Adipocyte (in vitro differentiated cells): ENCODE results near the gene P2RY8.
"Not testable (repeated sequence)": the region's sequence is repeated elsewhere in the genome, so short reads cannot be mapped to it uniquely, and the experiment has no call there.

ENCODE experiments used
- DNase-seq: peaks from one replicate; pipeline ENCODE4 v3.0.0-alpha.2; 2015; ENCODE audit warnings: low read depth
- H3K27me3 ChIP-seq: replicated peaks from 2 replicates; pipeline ENCODE4 v1.7.0; 2013; ENCODE audit warnings: mild to moderate bottlenecking, low read length, moderate library complexity; ENCODE audit not compliant: control insufficient read depth, insufficient read depth
- H3K36me3 ChIP-seq: 2 replicates; pipeline ENCODE4 v1.7.0; 2013; ENCODE audit warnings: low read length, mild to moderate bottlenecking, moderate library complexity; ENCODE audit not compliant: control insufficient read depth, insufficient read depth, severe bottlenecking
- H3K4me1 ChIP-seq: 2 replicates; pipeline ENCODE4 v1.7.0; 2013; ENCODE audit warnings: mild to moderate bottlenecking, low read length, moderate library complexity; ENCODE audit not compliant: control insufficient read depth, insufficient read depth
- H3K4me3 ChIP-seq: 2 replicates; pipeline ENCODE4 v1.7.0; 2013; ENCODE audit warnings: mild to moderate bottlenecking, low read length, moderate library complexity
- H3K9ac ChIP-seq: 2 replicates; pipeline ENCODE4 v1.7.0; 2013; ENCODE audit warnings: mild to moderate bottlenecking, low read length, moderate library complexity
- H3K9me3 ChIP-seq: 2 replicates; pipeline ENCODE4 v1.7.0; 2013; ENCODE audit warnings: mild to moderate bottlenecking, low read length, moderate library complexity; ENCODE audit not compliant: control insufficient read depth

P2RY8 gene

GRCh38 chrX:1446984-1447968, 89.7 kb downstream of the P2RY8 start:
- not testable (repeated sequence) for H3K27me3 ChIP-seq, H3K9me3 ChIP-seq, H3K36me3 ChIP-seq, DNase-seq, H3K4me3 ChIP-seq, H3K9ac ChIP-seq, H3K4me1 ChIP-seq

GRCh38 chrX:1444561-1445500, 92.2 kb downstream of the P2RY8 start:
- no peaks in the 10 kb centered on the region for H3K27me3 ChIP-seq

GRCh38 chrX:1443496-1444075, 93.4 kb downstream of the P2RY8 start:
- Histone ChIP-seq H3K27me3 (no peaks in the 10 kb centered on the region), H3K9me3 (no peaks in the 10 kb centered on the region), H3K4me3 (no peak overlapping the region), H3K9ac (no peak overlapping the region), H3K4me1 (no peaks in the 10 kb centered on the region), H3K36me3 (peaks cover 18% of the 10 kb centered on the region)
- no peak for DNase-seq

More at GRCh38 chrX:1444561-1445500, 92.2 kb downstream of the P2RY8 start:
- H3K9ac ChIP-seq: no peak overlapping the region
- no peak for DNase-seq
- no peak overlapping the region for H3K4me3 ChIP-seq
- no peaks in the 10 kb centered on the region for H3K4me1 ChIP-seq
- H3K9me3 ChIP-seq: no peaks in the 10 kb centered on the region
- H3K36me3 ChIP-seq: peaks cover 12% of the 10 kb centered on the region

GRCh38 chrX:1442724-1443367, 94.1 kb downstream of the P2RY8 start:
- no peak for DNase-seq
- Histone ChIP-seq H3K36me3 (peaks cover 23% of the 10 kb centered on the region), H3K9ac (no peak overlapping the region), H3K27me3 (no peaks in the 10 kb centered on the region), H3K4me3 (no peak overlapping the region), H3K9me3 (no peaks in the 10 kb centered on the region), H3K4me1 (no peaks in the 10 kb centered on the region)

GRCh38 chrX:1442016-1442665, 94.8 kb downstream of the P2RY8 start:
- DNase-seq: no peak
- no peaks in the 10 kb centered on the region for H3K9me3 ChIP-seq
- peaks cover 24% of the 10 kb centered on the region for H3K36me3 ChIP-seq

GRCh38 chrX:1440506-1440905, 96.5 kb downstream of the P2RY8 start:
- no peaks in the 10 kb centered on the region for H3K9me3 ChIP-seq
- no peak overlapping the region for H3K4me3 ChIP-seq
- H3K9ac ChIP-seq: no peak overlapping the region
- no peaks in the 10 kb centered on the region for H3K27me3 ChIP-seq
- peaks cover 35% of the 10 kb centered on the region for H3K36me3 ChIP-seq
- DNase-seq: no peak
- H3K4me1 ChIP-seq: no peaks in the 10 kb centered on the region

More at GRCh38 chrX:1442016-1442665, 94.8 kb downstream of the P2RY8 start:
- Histone ChIP-seq H3K4me1 (no peaks in the 10 kb centered on the region), H3K27me3 (no peaks in the 10 kb centered on the region), H3K9ac (no peak overlapping the region), H3K4me3 (no peak overlapping the region)

- Histone ChIP-seq H3K36me3 (peaks cover 32% of the 10 kb centered on the region), H3K4me3 (no peak overlapping the region), H3K4me1 (no peaks in the 10 kb centered on the region), H3K9ac (no peak overlapping the region), H3K27me3 (no peaks in the 10 kb centered on the region), H3K9me3 (no peaks in the 10 kb centered on the region)
- no peak for DNase-seq
Measured at GRCh38 chrX:1435241-1435895, 101.6 kb downstream of the P2RY8 start.

GRCh38 chrX:1434871-1435240, 102.1 kb downstream of the P2RY8 start:
- no peak overlapping the region for H3K9ac ChIP-seq
- DNase-seq: no peak
- no peaks in the 10 kb centered on the region for H3K27me3 ChIP-seq
- no peak overlapping the region for H3K4me3 ChIP-seq
- peaks cover 30% of the 10 kb centered on the region for H3K36me3 ChIP-seq
- H3K4me1 ChIP-seq: no peaks in the 10 kb centered on the region
- H3K9me3 ChIP-seq: no peaks in the 10 kb centered on the region

- Histone ChIP-seq H3K4me3 (no peak overlapping the region), H3K4me1 (no peaks in the 10 kb centered on the region), H3K36me3 (peaks cover 27% of the 10 kb centered on the region), H3K9ac (no peak overlapping the region), H3K9me3 (no peaks in the 10 kb centered on the region), H3K27me3 (no peaks in the 10 kb centered on the region)
- no peak for DNase-seq
Measured at GRCh38 chrX:1433646-1434357, 103.2 kb downstream of the P2RY8 start.
